ENCODE results near the gene CLCN3.
A peak's percentile ranks its signal among the peaks of the same experiment; 100 is the strongest.

CLCN3 gene

DNA sequence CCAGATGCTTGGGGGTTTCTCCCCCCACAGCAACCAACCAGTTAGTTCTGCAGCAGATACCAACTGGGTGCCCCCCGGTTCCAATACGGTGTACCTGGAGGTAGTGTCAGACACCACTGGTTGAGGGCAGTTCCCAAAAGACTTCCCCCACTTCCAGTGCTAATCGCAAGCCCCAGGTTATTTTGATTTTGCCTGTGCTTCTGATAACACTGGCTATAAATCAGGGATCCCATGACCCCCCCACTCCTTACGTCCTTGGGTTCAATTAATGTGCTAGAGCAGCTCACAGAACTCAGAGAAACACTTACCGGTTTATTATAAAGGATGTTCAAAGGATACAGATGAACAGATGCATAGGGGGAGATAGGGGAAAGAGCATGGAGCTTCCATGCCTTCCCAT lies 5.5 kb downstream of the CLCN3 start:
- no peak overlapping the region for H3K4me3 ChIP-seq (ENCODE audit: low read length)
- no peak for DNase-seq (ENCODE audit: low read depth)
- TF ChIP-seq, protein P1, sequence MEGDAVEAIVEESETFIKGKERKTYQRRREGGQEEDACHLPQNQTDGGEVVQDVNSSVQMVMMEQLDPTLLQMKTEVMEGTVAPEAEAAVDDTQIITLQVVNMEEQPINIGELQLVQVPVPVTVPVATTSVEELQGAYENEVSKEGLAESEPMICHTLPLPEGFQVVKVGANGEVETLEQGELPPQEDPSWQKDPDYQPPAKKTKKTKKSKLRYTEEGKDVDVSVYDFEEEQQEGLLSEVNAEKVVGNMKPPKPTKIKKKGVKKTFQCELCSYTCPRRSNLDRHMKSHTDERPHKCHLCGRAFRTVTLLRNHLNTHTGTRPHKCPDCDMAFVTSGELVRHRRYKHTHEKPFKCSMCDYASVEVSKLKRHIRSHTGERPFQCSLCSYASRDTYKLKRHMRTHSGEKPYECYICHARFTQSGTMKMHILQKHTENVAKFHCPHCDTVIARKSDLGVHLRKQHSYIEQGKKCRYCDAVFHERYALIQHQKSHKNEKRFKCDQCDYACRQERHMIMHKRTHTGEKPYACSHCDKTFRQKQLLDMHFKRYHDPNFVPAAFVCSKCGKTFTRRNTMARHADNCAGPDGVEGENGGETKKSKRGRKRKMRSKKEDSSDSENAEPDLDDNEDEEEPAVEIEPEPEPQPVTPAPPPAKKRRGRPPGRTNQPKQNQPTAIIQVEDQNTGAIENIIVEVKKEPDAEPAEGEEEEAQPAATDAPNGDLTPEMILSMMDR (conservative IDR thresholded peaks at IDR 0.05; ENCODE audit: low read depth, low read length): no peak

DNA sequence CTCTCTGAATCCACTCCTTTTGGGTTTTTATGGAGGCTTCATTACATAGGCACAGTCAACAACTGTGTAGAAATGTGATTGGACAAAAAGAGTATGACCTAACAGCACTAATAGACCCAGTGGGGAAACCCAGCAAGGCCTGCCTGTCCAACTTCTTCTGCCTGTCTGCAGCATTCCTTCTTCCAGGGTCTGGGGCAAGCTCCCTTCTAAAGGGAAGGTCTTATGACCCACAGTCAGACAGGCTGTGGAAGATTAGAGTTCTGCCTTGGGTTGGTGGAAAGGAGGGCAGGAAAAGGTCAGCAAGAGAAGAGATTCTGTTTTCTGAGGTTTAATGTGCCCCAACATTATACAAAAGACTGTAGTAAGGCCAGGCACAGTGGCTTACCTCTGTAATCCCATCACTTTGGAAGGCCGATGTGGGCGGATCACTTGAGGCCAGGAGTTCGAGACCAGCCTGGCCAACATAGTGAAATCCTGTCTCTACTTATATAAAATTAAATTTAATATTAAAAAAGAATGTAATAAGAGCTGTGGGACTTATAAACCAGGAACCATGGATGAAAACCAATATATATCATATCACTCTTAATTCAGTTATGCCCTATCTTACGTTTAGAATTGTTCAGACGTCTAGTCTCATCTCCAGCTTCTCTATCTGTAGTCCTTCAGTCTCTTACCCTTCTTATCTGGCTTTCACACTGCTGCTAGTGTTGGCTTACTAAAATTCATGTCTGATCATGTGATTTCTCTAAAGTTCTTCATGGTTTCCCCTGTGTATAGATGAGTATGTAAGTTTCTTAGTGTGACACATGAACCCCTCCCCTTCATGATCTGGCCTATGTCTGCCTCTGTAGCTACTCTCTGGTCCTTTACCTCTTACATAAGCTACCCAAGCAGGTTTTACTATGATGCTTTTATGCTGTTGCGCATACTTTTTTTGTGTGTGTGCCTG lies 6.2 kb downstream of the CLCN3 start:
- peak; percentile 80 for DNase-seq (ENCODE audit: low read depth)
- TF ChIP-seq, protein P1 (conservative IDR thresholded peaks at IDR 0.05; ENCODE audit: low read depth, low read length): no peak
- no peak overlapping the region for H3K4me3 ChIP-seq (ENCODE audit: low read length)

DNA sequence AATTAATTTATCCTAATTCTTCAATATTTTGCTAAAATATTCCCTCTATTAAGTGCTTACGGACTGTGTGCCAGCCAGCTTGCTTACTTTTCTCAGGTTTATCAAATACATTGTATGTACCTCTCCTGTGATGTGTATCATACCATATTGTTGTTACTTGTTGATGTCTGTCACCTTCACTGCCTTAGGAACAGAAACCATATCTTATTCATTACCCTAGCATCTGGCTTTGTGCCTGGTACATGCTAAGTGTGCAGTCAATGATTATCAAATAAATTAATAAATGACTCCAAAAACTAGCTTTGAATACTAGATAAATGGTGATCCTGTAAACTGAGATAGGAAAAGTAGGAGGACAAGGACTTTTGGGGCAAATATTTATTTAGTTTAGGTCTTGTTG lies 6.9 kb downstream of the CLCN3 start:
- TF ChIP-seq, protein P1 (conservative IDR thresholded peaks at IDR 0.05; ENCODE audit: low read depth, low read length): no peak
- no peak for DNase-seq (ENCODE audit: low read depth)
- H3K4me3 ChIP-seq (ENCODE audit: low read length): no peak overlapping the region

DNA sequence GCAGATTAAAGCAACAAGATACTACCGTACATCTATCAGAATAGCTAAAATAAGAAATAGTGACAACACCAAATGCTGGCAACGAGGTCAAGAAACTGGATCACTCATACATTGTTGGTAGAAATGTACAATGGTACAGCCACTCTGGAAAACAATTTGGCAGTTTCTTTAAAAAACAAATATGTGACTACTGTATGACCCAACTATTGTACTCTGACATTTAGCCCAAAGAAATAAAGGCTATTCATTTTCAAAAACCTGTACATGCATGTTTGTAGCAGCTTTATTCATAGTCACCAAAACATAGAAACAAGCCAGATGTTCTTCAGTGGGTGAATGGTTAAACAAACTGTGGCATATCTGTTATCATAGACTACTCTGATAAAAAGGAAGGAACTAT lies 8.2 kb downstream of the CLCN3 start:
- H3K4me3 ChIP-seq (ENCODE audit: low read length): no peak overlapping the region
- TF ChIP-seq, protein P1 (conservative IDR thresholded peaks at IDR 0.05; ENCODE audit: low read depth, low read length): no peak
- no peak for DNase-seq (ENCODE audit: low read depth)

DNA sequence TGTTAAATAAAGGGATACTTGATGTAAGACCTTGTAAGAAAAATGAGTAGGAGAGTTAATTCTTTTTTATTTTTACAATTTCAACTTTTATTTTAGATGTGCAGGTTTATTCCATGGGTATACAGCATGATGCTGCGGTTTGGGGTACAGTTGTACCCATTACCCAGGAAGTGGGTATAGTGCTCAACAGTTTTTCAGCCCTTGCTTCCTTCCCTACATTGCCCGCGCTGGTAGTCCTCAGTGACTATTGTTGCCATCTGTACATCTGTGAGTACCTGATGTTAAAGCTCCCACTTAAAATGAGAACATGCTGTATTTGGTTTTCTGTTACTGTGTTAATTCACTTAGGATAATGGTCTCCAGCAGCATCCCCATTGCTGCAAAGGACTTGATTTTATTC lies 9.7 kb downstream of the CLCN3 start:
- TF ChIP-seq, protein P1 (conservative IDR thresholded peaks at IDR 0.05; ENCODE audit: low read depth, low read length): no peak
- no peak overlapping the region for H3K4me3 ChIP-seq (ENCODE audit: low read length)
- no peak for DNase-seq (ENCODE audit: low read depth)

DNA sequence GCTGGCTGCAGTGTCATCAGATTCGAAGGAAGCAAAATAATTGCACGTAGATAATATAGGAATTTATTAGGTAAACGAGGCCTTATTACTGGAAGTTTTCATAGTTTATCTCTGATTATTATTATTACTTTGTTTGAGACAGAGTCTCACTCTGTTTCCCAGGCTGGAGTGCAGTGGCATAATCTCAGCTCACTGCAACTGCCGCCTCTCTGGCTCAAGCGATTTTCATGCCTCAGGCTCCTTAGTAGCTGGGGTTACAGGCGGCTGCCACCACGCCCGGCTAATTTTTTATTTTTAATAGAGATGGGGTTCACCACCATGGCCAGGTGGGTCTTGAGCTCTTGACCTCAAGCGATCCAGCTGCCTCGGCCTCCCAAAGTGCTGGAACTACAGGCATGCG lies 12.5 kb downstream of the CLCN3 start:
- no peak overlapping the region for H3K4me3 ChIP-seq (ENCODE audit: low read length)
- TF ChIP-seq, protein P1 (conservative IDR thresholded peaks at IDR 0.05; ENCODE audit: low read depth, low read length): no peak
- no peak for DNase-seq (ENCODE audit: low read depth)

DNA sequence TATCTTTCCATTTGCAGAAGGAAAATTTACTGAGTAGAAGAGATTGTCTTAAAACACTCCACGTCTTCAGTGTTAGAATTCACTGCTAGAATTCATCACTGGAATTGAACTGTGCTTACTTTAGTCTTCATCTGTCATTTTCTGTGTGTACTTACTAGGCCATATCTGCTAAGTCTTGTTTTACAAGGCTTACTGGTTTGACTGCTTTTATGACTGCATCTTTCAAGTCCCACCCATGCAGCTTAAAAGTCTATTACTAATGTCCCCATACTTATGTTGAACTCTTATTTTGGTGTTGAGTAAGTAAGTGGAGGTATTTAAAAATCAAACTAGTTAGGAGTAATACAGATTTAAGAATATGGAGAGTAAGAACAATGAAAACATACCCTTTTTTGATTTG lies 14.6 kb downstream of the CLCN3 start:
- no peak overlapping the region for H3K4me3 ChIP-seq (ENCODE audit: low read length)
- TF ChIP-seq, protein P1 (conservative IDR thresholded peaks at IDR 0.05; ENCODE audit: low read depth, low read length): no peak
- DNase-seq (ENCODE audit: low read depth): no peak
